ENCODE data around the gene TMEM185B.

DNA sequence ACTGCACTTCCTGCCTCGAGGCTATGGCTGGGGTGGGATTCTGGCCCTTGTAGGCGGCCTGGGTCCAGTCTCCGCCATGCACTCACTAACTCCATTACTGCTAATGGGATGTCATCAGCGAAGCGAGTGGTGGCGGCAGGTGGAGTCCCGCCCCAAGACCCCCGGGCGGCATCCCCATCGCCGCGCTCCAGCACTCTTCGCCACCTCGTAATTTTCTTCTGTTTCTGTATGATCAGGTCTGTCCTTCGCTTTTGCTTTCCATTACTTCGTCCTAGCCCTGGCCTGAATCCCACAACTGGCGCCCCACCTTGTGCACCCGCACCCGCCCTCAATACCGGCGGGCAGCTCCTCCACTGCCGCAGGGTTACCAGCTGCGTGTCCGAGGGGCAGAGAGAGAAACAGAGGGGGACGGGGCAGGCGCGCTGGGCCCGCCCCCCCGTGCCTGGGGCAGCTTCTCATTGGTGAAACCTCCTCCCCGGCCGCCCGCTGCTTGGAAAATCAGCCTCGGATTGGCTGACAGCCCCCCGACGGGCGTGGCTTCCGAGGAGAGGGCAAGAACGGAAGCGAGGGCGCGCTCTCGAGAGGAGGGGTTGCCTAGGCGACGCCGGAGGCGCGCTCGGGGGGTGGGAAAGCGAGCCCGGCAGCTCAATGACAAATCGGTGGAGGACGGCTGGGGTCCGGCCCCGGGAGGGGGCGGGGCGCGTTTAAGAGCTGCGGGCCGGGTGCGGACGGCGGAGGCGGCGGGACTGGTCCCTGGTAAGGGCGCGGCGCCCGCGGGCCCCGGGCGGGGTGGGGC, 29.2 kb upstream of the TMEM185B start, which contains the start of gene RALB:
- no peak for TF ChIP-seq TEAD4 (IDR thresholded peaks at IDR 0.05)
- no peak for TF ChIP-seq NFIC (IDR thresholded peaks at IDR 0.05)
- no peak; the same call in 1 of the 2 replicates for TF ChIP-seq EGR1 (IDR thresholded peaks at IDR 0.05)
- TF ChIP-seq YY1 (IDR thresholded peaks at IDR 0.05; ENCODE audit: low read depth), result no peak
- TF ChIP-seq EP300 (IDR thresholded peaks at IDR 0.05; ENCODE audit: borderline replicate concordance), result no peak

Data from Ishikawa (cell line).